Renal cortex interstitium (tissue), 11 donors: Measurements from ENCODE around the gene CD300H. TPM values are rescaled to one million over a fixed set of nuclear protein-coding genes. Genes with fewer than 3 reads are reported as not detected.
"Not testable (repeated sequence)": the region's sequence is repeated elsewhere in the genome, so short reads cannot be mapped to it uniquely, and the experiment has no call there.

Experiments
- DNase-seq, 11 donors: peaks; one replicate each; pipeline ENCODE4 v3.0.0-alpha.2; 2013; ENCODE audit warnings: low read depth in 9 of 11, low spot score in 4 of 11; ENCODE audit errors: extremely low read depth in 1 of 11
- polyA plus RNA-seq, 3 donors: library from polyadenylated mRNA; unstranded; fragments of 120-200 nt; gene quantifications; one replicate each; pipeline ENCODE4 v1.2.1, GENCODE V29; 2013; ENCODE audit not compliant: insufficient read length in 3 of 3

The CD300H gene
- polyA plus RNA-seq, 3 donors = 0.42 TPM; not detected in 2

- DNase-seq = no peak
Measured at GRCh38 chr17:74592087-74592990, 25.0 kb upstream of the CD300H start, which contains the start of gene CD300LD. Gene CD300LD, minus strand, starts transcription at chr17:74592283. Its CDS starts 81 bp downstream, at chr17:74592202.

GRCh38 chr17:74591503-74591902 lies 24.2 kb upstream of the CD300H start:
- DNase-seq = no peak

- DNase-seq = no peak
Measured at GRCh38 chr17:74585711-74586110, 18.4 kb upstream of the CD300H start.

GRCh38 chr17:74584292-74585060 lies 17.2 kb upstream of the CD300H start:
- no peak for DNase-seq

GRCh38 chr17:74582633-74583032 lies 15.3 kb upstream of the CD300H start:
- no peak for DNase-seq

- DNase-seq = no peak
Measured at GRCh38 chr17:74579900-74580299, 12.6 kb upstream of the CD300H start.

GRCh38 chr17:74578979-74579378 lies 11.7 kb upstream of the CD300H start:
- no peak for DNase-seq

- DNase-seq = no peak
Measured at GRCh38 chr17:74574489-74575142, 7.3 kb upstream of the CD300H start.

GRCh38 chr17:74573635-74574034 lies 6.3 kb upstream of the CD300H start:
- DNase-seq = not testable (repeated sequence)

GRCh38 chr17:74573169-74573568 lies 5.9 kb upstream of the CD300H start:
- DNase-seq = no peak

- DNase-seq = no peak
Measured at GRCh38 chr17:74571621-74572270, 4.4 kb upstream of the CD300H start.

GRCh38 chr17:74569020-74570003 lies 2.0 kb upstream of the CD300H start:
- no peak for DNase-seq

- DNase-seq = no peak
Measured at GRCh38 chr17:74568106-74568873, 981 bp upstream of the CD300H start.

- peak in 1 of 11 donors; percentile 13 for DNase-seq
Measured at GRCh38 chr17:74566132-74566753, 1.1 kb downstream of the CD300H start.

GRCh38 chr17:74565126-74565525 lies 2.2 kb downstream of the CD300H start:
- DNase-seq = no peak

GRCh38 chr17:74563358-74563757 lies 4.0 kb downstream of the CD300H start:
- no peak for DNase-seq

- DNase-seq = no peak
Measured at GRCh38 chr17:74561586-74561985, 5.7 kb downstream of the CD300H start.
